Umbilical cord (tissue), 2 donors: ENCODE measurements around the gene TEK. TPM values are rescaled to one million over a fixed set of nuclear protein-coding genes. Genes with fewer than 3 reads are reported as not detected.
A peak's percentile ranks its signal among the peaks of the same experiment; 100 is the strongest.

ENCODE experiments used
- DNase-seq: peaks from one replicate; pipeline ENCODE4 v3.0.0-alpha.2; 2015; ENCODE audit warnings: low spot score
- total RNA-seq: library from RNA; depleted of rRNA; stranded (reverse); fragments of >200 nt; gene quantifications from one replicate; pipeline ENCODE4 v1.2.3, GENCODE V29; 2014; ENCODE audit warnings: low replicate concordance; ENCODE audit not compliant: insufficient read depth

TEK gene
- total RNA-seq, 1 donor from 2014 or later = 28.6 TPM

DNA sequence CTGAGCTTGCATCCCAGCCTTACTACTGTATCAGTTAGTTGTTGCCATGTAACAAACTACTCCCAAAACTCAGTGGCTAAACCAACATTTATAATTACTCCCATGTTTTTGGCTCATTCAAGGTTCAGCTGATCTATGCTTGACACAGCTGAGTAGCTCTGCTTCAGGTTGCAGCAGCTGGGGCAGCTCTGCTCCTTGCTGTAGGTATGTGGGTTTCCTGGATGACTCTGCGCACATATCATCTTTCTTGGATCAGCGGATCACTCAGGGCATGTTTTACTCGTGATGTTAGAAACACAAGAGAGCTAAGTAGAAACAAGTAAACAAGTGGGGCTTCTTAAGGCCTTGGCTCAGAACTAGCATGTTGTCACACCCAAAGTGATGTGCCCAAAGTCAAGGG, 15.1 kb downstream of the TEK start:
- DNase-seq = no peak

DNA sequence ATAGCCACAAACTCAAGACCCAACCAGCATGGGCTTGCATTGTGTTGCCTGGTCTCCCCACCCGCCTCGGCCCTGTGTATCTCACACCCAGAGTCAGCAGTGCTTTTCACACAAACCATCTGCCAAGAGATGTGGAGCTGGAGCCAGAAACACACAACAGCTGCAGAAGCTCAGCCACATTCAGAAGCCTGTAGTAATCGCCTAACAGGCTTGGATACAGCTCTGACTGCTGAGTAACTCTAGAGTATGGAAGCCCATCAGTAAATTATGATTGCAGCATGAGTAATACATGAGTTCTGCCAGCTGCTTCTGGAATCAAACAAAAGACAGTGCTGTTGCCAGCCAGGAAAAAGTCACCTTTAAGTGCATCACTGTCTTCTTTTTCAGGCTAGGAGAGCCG, 16.0 kb downstream of the TEK start:
- DNase-seq = peak; percentile 98

DNA sequence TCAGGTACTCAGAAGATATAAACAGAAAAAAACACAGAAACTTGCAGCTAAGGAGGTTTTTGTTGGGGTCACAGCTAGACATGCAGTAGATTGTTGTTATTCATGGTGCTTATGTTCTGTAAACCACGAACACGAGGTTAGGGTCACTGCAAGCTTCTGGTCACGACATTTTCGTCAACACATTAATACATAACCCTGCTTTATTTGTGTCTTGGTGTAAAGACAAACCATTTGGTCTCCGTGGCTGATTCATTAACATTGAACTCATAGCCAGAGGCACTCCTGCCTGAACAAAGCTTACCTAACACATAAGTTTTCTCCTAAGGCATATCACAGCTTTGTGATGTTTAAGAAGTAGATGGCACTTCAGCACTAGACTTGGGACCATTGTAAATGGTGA, 16.9 kb downstream of the TEK start:
- no peak for DNase-seq

DNA sequence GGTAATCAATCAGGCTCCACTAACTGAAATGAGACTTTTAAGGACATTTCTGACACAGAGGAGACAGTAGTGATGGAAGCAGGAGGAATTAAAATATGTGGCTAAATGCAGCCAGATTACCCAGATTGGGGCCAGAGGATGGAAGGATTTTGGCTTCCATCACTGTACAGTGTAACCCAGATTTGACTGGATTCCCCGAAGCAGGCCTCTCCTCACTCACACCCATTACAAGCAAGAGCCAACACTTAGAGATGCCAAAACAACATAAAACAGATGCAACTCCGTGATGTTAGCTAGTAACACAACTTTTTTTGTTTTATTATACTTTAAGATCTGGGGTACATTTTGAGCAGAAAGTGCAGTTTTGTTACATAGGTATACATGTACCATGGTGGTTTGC, 17.6 kb downstream of the TEK start:
- DNase-seq = peak; percentile 89

GRCh38 chr9:27129221-27129620, 20.2 kb downstream of the TEK start:
- no peak for DNase-seq

DNA sequence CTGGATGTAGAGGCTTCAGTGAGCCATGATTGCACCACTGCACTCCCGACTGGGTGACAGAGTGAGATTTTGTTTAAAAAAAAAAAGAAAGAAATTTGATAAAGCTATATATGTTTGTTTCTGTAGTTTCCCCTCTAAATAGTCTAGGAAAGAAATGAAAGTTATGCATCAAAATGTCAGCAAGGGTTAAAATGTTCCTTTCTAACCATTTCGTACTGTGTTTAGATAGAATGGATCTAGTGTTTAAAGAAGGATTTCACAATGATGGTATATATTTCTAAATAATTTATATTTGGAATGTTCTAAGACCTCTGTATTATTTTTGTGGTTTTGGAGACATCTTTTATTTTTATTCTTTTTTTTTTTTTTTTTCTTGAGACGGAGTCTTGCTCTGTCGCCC, 22.7 kb downstream of the TEK start:
- DNase-seq = no peak

DNA sequence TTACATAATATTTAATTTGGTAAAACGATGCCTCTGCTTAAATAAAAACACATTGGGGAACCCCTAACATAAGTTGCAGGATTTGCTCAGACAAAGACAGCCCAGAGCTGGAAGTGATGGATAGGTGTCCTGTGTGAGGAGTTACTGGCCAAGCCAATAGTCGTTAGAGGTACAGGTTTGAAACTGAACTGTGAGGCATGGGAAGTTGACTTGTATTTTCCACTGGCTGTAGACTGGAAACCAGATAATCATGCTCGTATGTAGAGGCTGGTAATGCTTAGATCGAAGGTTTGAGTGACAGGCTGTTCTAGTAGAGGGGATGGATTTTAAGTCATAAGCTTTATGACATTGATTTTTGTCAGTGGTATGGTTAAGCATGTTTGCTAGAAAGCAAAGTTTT, 24.8 kb downstream of the TEK start:
- no peak for DNase-seq

GRCh38 chr9:27142299-27142930, 33.4 kb downstream of the TEK start:
- no peak for DNase-seq

DNA sequence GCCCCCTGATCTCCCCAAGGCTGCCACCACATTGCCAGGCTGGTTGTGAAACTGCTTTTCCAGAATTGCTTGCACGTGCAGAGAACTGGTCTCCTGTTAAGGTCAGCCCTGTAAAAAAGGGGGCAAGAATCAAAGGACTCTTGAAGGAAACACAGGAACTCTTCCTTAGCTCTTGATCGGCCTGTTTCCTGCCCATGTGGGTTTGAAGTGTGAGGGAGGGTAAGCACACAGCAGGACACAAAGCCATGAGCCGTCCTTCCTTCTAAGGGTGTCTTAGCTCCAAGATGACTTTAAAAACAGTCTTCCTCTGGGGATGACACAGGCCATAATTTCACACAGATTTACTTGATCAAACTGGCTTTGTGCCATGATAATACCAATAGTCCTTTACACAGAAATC, 36.1 kb downstream of the TEK start:
- no peak for DNase-seq

DNA sequence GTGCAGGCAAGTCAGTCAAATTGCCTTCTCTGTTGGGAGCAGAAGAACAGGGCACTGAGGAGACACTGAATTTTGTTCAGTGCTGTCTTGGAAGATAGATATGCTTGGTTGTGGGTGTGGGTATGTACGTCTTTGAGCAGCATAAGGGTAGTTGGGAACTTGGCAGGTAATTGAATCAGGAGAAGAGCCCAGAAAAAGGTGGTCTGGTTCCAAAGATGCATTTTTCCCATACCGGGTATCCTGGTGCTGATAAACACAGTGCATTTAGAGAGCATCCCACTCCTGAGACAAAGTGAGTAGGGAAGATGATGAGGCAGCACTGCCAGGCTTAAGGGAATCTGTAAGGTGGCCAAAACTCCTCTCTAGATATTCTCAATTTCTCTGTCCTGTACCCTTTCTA, 40.6 kb downstream of the TEK start:
- DNase-seq = no peak

DNA sequence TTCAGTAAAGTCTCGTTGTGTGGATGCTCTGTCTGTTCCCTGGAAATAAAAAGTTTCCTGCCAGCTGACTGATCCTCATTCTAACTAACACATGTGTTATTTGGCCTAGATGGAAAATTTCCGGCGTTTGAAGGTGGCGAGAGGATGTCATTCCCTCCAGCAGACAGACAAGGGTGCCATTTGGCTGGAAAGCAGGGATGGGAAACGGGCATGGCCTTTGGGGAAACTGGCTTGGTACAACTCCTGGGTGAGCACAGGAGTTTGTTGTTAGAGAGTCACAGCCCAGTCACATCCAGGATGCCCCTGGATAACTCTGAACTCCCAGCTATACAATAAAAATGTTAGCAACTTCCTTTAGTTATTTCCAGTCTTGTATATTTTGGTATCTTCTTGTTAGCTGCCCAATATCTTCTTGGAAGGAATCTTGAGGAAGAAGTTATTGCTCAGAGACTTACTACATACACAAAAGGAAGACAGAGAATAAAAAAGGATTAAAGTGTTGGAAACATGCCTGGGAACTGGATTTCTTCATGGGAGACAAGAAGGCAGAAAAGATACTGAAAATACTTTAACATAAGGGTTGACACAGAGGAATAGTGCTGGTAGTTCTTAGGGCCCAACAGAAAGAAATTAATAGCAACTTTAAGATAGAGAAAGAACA, 41.9 kb downstream of the TEK start:
- DNase-seq = peak; percentile 97

GRCh38 chr9:27151693-27152404, 42.8 kb downstream of the TEK start:
- peak; percentile 42 for DNase-seq

DNA sequence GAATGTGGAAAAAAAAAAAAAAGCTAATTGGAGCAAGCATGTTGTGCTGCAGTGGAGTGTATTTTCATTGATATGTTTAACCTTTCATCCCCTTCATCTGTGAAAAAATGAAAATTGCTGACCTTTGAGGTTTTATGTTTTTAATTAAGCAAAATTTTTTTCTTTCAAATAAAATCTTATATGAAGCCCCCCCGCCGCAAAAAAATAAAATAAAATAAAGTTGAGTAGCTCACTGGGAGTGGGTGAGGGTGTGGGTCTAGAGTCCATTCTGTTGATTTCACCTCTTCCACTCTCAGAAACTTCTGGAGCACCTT, 43.3 kb downstream of the TEK start:
- DNase-seq = no peak

GRCh38 chr9:27154908-27155307, 45.9 kb downstream of the TEK start:
- DNase-seq = peak; percentile 78

GRCh38 chr9:27157097-27157496, 48.1 kb downstream of the TEK start:
- no peak for DNase-seq

DNA sequence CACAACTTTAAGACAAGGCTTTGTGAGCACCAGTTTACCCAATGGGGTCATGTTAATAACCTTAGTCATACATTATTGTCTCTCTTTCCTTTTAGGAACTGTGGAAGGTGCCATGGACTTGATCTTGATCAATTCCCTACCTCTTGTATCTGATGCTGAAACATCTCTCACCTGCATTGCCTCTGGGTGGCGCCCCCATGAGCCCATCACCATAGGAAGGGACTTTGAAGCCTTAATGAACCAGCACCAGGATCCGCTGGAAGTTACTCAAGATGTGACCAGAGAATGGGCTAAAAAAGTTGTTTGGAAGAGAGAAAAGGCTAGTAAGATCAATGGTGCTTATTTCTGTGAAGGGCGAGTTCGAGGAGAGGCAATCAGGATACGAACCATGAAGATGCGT, 48.7 kb downstream of the TEK start:
- no peak for DNase-seq

DNA sequence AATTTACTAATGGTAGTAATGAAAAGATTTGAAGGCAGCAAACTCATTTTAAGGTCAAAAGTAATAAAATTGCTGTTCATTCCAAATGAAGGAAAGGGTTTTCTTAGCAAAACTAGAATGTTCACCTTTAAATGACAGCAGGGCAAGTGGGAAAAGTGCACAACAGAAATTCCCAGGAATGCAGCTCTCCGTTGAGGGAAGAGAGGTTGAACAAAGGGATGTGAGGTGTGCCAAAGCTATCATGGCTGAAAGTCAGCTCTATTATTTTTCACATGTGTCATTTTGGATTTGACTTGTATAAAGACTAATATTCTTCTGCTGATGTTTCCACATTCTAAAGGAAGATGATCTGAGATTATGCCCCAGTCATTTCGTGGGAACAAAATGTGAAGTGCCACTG, 51.6 kb downstream of the TEK start:
- no peak for DNase-seq

GRCh38 chr9:27162045-27162444, 53.0 kb downstream of the TEK start:
- peak; percentile 50 for DNase-seq

DNA sequence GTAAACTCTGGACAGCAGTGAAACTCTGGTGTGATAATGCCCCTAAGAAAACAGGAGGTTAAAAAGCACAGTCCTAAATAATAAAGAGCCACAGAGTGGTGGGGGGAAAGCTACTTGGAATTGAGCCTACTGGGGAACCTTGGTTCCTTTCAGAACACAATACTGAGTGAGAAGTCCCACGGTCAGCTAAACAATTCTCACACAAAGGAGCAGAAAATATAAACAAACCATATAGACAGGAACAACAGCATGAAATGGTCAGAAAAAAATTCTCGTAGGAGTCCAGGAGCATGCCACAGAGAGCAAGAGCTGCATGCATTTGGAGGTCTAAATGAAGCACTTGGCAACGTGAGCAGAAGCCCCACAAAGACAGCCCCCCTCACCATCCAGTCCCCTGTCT, 56.0 kb downstream of the TEK start:
- DNase-seq = no peak

- no peak for DNase-seq
Measured at GRCh38 chr9:27165670-27166069, 56.6 kb downstream of the TEK start.

- no peak for DNase-seq
Measured at GRCh38 chr9:27168496-27168895, 59.5 kb downstream of the TEK start.

GRCh38 chr9:27168951-27169350, 59.9 kb downstream of the TEK start:
- no peak for DNase-seq

DNA sequence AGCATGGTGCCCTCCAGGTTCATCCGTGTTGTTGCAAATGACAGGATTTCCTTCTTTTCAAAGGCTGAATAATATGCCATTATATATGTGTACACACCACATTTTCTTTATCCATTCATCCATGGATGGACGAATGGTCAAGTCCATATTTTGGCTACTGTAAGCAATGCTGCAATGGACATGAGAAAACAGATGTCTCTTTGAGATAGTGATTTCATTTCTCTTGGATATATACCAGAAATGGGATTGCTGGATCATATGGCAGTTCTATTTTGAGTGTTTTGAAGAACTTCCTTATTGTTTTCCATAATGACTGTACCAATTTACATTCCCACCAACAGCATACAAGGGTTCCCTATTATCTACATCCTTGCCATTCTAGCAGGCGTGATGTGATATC, 67.9 kb downstream of the TEK start:
- DNase-seq = no peak
